Mucosa of descending colon (tissue), 3 donors: ENCODE results near the gene PROSER3. TPM values are rescaled to one million over a fixed set of nuclear protein-coding genes. Genes with fewer than 3 reads are reported as not detected.

Experiments
- ATAC-seq: fragments of 200-7000 bp; cut with Tn5 transposase; one replicate; pipeline ENCODE4 v1.9.1; 2020; ENCODE audit warnings: mild to moderate bottlenecking, moderate library complexity
- DNase-seq, 3 donors: peaks; one replicate each; pipeline ENCODE4 v3.0.0-alpha.2; 2020
- H3K36me3 ChIP-seq: fragments of 200-600 bp; one replicate; pipeline ENCODE4 v1.8.0; 2021; ENCODE audit warnings: low read depth, mild to moderate bottlenecking
- H3K4me1 ChIP-seq: fragments of 200-600 bp; one replicate; pipeline ENCODE4 v1.8.0; 2021; ENCODE audit warnings: low read depth, mild to moderate bottlenecking
- H3K4me3 ChIP-seq: fragments of 200-600 bp; one replicate; pipeline ENCODE4 v1.8.0; 2021; ENCODE audit warnings: mild to moderate bottlenecking
- H3K9me3 ChIP-seq: fragments of 200-600 bp; one replicate; pipeline ENCODE4 v1.8.0; 2021; ENCODE audit warnings: mild to moderate bottlenecking
- intact Hi-C, 2 donors: fragments of 100-400 bp; cut with DNase I in 1 of 2; cut with micrococcal nuclease in 1 of 2; formaldehyde crosslinking; loops; one replicate each; pipeline versions ENCODE4 v1.11.0 to v1.11.1; 2022; cut with DNase I, micrococcal nuclease
- total RNA-seq, 3 donors: library from RNA; stranded (reverse); fragmentation: NEBNext Ultra II Directional in 2 of 3; extraction: Animal tissue kit (Norgen Biotek cat#: 25700) in 2 of 3; gene quantifications; one replicate each; pipeline versions ENCODE4 v1.2.1 to v1.2.4, GENCODE V29; 2021 to 2023
- TF ChIP-seq, protein P1 (sequence below): fragments of 200-600 bp; IDR thresholded peaks from one replicate; pipeline ENCODE4 v1.8.0; 2022; ENCODE audit warnings: antibody characterized with exemption, mild to moderate bottlenecking
- donor health status: DM: no; HTN: no; CAD: no; lungs with moderate emphysema.
- donor health status: DM: no; HTN: no; CAD: no.
- donor health status: DM: no; HTN: yes; CAD: no.

Gene PROSER3
- total RNA-seq, 3 donors from 2014 or later, result 21.7 to 26.5 (median 26.0) TPM

DNA sequence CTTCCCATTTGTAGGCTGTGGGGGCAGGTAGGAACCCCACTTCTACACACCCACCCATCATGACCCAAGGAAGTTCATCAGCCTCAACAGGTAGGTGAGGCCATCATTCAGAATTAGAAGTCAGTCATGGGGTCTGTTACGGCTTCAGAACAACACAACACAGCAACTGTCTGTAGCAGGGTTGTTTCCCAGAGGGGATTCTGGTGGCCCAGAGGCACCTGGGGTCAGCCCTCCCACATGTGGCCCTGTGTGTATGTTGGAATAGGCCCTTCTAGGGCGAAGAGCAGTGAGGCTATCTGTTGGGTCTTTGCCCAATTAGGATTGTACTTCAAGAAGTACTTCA lies 19.1 kb upstream of the PROSER3 start:
- intact Hi-C loops, result no loop called here
- TF ChIP-seq, protein P1, sequence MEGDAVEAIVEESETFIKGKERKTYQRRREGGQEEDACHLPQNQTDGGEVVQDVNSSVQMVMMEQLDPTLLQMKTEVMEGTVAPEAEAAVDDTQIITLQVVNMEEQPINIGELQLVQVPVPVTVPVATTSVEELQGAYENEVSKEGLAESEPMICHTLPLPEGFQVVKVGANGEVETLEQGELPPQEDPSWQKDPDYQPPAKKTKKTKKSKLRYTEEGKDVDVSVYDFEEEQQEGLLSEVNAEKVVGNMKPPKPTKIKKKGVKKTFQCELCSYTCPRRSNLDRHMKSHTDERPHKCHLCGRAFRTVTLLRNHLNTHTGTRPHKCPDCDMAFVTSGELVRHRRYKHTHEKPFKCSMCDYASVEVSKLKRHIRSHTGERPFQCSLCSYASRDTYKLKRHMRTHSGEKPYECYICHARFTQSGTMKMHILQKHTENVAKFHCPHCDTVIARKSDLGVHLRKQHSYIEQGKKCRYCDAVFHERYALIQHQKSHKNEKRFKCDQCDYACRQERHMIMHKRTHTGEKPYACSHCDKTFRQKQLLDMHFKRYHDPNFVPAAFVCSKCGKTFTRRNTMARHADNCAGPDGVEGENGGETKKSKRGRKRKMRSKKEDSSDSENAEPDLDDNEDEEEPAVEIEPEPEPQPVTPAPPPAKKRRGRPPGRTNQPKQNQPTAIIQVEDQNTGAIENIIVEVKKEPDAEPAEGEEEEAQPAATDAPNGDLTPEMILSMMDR, result no peak
- DNase-seq (no peak), ATAC-seq (no peak)
- peaks cover 4% of the 10 kb centered on the region for H3K36me3 ChIP-seq
- peaks cover 8% of the 10 kb centered on the region for H3K4me1 ChIP-seq
- no peak overlapping the region for H3K4me3 ChIP-seq
- H3K9me3 ChIP-seq, result no peaks in the 10 kb centered on the region

DNA sequence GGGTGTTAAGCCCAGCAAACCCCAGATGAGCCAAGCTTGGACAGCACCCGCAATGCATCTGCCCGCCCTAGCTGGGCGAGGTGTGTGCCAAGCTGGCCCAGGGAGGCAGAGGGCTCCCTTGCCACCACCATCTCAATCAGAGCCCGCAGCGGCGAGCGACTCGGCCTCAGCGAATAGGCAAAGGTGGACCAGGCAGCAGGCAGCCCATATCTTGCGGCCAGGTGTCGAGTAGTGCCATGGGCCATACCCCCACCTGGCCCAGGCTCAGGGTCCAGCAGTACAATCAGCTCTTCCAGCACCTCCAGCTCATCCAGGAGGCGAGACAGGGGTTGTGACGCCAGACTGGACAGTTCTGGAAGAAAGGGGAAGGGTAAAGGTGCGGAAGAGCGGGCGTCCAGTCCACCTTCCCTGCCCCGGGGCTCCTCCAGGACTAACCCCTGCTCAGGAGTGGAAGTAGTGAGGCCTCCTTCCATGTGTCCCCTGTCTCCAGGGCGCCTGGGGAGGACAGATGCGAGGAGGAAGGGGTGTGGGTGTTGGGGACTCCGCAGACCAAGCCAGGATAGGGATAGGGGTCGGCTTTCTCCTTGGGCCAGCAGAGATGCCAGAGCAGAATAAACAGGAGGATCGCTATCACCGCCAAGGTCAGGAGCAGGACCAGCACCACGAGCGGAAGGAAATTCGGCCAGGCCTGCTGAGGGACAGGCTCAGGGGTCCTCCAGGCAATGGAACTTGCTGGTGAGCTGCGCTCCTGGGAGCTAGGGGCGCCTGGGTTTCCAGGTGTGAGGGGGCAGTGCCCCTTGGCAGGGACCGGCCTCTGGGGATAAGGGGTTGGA lies 18.5 kb upstream of the PROSER3 start:
- Histone ChIP-seq H3K4me1 (peaks cover 15% of the 10 kb centered on the region), H3K4me3 (no peak overlapping the region), H3K9me3 (no peaks in the 10 kb centered on the region), H3K36me3 (peaks cover 4% of the 10 kb centered on the region)
- intact Hi-C loops, result no loop called here
- ATAC-seq, result no peak
- no peak for DNase-seq
- TF ChIP-seq, protein P1, result no peak

DNA sequence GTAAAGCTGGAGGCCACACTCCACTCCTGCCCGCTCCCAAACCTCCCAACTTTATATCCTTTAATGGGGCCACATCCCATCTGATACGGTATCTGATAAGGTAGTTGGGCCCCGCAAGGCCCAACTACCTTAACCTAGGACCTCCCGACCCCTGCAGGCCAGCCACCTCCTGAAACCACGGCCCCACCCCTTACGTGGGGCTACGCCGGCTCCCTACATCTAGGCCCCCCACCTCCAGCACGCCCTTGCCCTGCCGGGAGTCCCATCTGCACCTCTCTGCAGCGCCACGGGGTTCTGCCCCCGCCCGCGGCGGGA lies 17.9 kb upstream of the PROSER3 start:
- Histone ChIP-seq H3K4me1 (peaks cover 15% of the 10 kb centered on the region), H3K4me3 (peak overlapping the region; percentile 12), H3K9me3 (no peaks in the 10 kb centered on the region), H3K36me3 (peaks cover 4% of the 10 kb centered on the region)
- intact Hi-C loops, result no loop called here
- ATAC-seq, result no peak
- DNase-seq, result no peak
- TF ChIP-seq, protein P1, result no peak

DNA sequence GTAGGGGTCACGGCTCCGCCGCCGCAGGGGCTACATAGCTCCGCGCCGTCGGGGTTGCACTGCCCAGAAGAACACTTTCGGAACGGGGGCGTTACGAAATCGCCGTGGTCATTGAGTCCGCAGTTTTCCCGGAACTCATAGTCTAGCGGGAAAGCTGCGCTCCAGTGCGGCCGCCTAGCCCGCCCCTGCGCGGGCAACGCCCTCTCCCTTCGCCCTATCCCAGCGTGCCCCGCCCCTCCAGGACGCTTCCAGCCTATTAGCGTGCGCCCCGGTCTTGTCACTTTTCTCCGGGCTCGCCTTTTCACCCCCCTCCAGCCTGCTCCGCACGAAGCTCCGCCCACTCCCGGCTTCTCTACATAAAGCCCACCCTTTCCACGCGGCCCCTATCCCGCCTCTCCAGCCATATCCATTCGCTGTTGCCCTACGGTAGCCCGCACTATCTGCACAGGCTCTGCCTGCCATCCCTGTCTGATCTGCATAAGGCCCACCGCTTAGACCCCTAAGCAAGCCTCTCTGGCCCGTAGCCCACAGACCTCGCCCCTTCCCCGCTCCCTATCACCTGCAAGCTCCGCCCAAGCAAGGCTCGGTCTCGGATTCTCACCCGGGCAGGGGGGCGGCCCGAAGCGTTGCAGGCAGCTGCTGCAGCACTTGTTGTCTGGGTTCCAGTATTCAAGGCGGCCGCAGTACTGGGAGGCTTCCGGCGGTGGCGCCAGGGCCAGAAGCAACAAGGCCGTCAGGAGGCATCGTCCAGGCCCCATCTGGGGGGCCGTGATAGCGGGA lies 17.4 kb upstream of the PROSER3 start:
- TF ChIP-seq, protein P1, result peak; percentile 26
- intact Hi-C loops, result no loop called here
- Histone ChIP-seq H3K4me1 (peaks cover 15% of the 10 kb centered on the region), H3K9me3 (no peaks in the 10 kb centered on the region), H3K36me3 (peaks cover 4% of the 10 kb centered on the region), H3K4me3 (peak overlapping the region; percentile 25)
- ATAC-seq, result peak; percentile 81
- peak; percentile 98 to 99 (median 98) for DNase-seq

- DNase-seq (no peak), ATAC-seq (no peak)
- TF ChIP-seq, protein P1, result no peak
- Histone ChIP-seq H3K9me3 (no peaks in the 10 kb centered on the region), H3K4me1 (peaks cover 19% of the 10 kb centered on the region), H3K4me3 (no peak overlapping the region), H3K36me3 (peaks cover 4% of the 10 kb centered on the region)
- intact Hi-C loops, result no loop called here
These were observed 16.8 kb upstream of the PROSER3 start for GRCh38 chr19:35741203-35741515.
